ENCODE results near the gene POMT1.

Gene POMT1

DNA sequence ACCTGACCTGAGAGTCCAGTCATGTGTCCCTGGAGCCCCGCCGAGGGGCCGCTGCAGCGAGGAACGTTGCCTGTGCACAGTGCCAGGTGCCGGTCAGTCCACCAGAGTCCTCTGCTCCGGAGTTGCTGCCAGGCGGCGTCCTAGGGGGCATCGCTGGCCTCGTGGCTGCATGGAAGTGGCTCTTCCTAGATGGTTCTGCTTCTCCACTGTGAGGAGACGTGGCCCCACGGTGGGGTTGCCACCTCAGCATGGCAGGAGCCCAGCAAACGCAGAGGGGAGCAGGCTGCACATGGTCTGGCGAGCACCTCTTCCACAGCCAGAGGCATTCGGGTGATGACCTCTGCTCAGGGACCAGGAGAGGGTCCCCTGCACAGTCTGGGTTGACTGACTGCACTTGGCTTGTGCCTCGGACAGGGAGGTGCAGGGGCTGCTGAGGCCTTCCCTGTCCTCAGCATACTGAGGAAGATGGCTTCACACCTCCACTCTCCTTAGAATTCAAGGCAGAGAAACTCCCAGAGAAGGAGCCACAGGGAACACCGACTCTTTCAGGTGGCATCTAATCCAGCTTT, 25.9 kb upstream of the POMT1 start:
- DNase-seq, result no peak

DNA sequence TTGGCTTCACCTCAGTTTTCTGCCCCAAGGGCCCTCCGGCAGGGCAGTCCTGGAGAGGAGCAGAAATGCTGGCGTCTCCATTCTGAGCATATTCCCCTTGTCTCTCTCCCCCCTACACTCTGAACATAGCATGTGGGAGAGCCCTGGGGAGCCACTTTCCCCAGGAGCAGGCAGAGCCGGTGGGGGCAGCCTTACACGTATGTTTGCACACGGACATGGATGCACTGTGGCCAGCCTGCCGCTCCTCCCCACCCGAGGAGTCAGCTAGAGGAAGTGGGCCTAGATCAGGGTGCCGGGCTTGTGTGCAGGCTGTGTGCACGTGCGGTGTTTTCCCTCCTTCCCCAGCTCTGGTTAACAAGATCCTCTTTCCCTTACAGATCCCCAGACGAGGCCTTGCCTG, 25.4 kb upstream of the POMT1 start:
- no peak for DNase-seq

DNA sequence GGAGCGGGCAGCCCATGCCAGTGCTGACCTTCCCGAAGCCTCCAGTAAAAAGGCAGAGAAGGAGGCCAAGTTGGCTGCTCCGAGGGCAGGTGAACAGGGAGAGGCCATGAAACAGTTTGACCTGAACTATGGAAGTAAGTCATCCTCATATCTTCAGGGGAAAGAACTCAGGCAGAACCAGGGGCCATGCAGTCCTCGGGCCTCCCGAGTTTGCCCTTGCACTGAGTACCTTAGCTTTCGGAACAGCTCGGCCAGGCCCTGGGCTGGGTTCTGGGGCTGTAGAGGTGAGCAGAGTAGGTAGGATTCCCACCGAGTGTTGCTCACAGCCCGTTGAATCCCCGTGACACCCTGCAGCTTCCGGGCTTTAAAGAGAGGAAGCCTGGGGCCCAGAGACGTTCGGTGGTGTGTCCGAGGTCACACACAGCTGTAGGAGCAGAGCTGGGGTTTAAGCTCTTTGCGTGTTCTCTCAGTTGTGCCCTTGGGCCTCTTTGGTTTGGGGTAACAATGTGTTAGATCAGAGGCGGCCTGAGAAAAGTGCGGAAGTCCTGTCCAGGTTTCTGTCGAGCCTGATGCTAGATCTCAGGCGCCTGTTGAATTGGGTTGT, 24.8 kb upstream of the POMT1 start:
- DNase-seq, result no peak

DNA sequence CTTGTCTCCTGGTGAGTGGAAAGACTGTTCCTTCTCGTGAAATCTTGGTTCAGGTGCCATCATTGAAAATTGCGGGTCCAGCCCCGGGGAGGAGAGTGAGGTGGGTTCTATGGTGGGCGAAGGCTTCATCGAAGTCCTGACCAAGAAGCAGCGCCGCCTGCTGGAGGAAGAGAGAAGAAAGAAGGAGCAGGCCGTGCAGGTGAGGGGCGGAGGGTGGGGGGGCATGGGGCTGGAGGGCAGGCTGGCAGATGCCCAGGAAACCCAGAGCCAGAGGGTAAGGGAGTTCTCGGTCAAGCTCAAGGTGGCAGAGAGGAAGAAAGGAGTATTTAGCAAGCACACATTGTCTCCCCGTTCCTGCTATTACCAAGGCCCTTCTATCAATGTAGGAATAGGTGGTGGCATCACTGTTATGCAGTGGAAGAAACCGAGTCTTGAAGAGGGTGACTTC, 24.3 kb upstream of the POMT1 start:
- DNase-seq, result no peak

- no peak for DNase-seq
Observed at GRCh38 chr9:131478911-131479310, 23.8 kb upstream of the POMT1 start.

GRCh38 chr9:131480258-131480657, 22.5 kb upstream of the POMT1 start:
- DNase-seq, result no peak

- DNase-seq, result no peak
Observed at GRCh38 chr9:131481441-131482342, 21.0 kb upstream of the POMT1 start.

DNA sequence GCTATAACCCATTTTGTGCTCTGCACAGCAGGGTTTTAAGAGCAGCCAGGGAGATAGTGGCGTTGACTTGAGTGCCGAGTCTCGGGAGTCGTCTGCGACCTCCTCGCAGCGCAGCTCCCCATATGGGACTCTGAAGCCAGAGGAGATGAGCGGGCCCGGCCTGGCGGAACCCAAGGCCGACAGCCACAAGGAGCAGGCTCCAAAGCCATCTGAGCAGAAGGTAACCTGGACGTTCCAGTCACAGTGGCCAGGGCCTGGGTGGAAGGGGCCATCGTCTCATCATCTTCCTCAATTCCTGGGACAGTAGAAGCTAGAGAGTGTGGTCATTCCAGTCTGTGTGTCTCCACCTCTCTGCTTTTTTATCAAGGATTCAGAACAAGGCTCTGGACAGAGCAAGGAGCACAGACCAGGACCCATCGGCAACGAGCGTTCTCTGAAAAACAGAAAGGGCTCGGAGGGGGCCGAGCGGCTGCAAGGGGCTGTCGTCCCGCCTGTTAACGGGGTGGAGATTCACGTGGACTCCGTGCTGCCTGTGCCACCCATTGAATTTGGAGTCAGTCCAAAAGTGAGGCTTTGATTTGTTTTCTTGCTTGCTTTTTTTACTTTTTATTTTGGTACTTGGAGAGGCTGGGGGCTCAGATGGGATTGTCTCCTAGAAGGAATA, 20.2 kb upstream of the POMT1 start:
- DNase-seq, result no peak

- no peak for DNase-seq
Observed at GRCh38 chr9:131483319-131484050, 19.2 kb upstream of the POMT1 start.

GRCh38 chr9:131484051-131484445, 18.7 kb upstream of the POMT1 start:
- no peak for DNase-seq

GRCh38 chr9:131484560-131485185, 18.0 kb upstream of the POMT1 start:
- no peak for DNase-seq

GRCh38 chr9:131485206-131485605, 17.5 kb upstream of the POMT1 start:
- DNase-seq, result no peak

DNA sequence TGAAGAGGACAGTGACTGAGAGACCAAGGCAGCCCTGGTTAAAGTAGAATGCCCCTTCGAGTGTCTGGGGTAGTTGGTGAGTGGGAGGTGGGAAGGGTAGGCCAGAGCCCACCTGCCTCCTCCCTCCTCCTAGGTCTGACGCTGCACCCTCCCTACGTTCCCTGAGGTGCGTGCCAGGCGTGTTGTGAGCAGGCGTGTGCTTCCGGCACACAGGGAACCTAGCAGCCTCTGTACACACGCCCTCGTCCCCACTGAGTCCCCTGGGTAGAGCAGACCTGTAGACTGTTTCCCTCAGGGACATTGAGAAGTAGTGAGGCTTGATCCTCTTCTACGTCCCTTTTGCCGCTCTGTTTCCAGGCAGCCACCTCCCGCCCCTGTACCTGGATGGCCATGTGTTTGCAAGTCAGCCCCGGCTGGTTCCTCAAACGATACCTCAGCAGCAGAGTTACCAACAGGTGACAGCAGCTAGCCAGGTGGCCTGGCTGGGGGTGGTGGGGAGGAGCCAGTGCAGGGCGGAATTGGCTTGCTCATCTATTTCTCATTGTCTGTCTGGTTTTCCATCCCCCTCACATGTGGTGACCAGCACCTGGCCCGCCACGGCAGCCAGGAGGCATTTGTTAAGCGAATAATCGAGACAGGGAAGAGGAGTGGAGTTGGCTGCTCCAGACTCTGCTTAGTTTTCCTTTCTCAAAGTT, 16.8 kb upstream of the POMT1 start:
- no peak for DNase-seq

- no peak for DNase-seq
Observed at GRCh38 chr9:131487001-131487400, 15.7 kb upstream of the POMT1 start.

DNA sequence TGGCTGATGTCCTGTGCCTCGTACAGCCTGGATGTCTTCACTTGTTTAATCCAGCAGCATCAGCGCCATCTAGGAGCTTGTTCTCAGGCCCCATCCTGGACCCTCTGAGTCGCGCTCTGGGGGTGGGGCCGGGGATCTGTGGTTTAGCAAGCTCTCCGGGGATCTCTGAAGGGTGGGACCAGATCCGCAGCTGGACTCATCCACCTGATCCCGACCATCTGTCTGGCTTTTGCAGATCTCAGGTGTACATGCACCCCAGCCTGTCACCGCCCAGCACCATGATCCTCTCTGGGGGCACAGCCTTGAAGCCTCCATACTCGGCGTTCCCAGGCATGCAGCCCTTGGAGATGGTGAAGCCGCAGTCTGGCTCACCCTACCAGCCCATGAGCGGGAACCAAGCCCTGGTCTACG, 15.1 kb upstream of the POMT1 start:
- no peak for DNase-seq

DNA sequence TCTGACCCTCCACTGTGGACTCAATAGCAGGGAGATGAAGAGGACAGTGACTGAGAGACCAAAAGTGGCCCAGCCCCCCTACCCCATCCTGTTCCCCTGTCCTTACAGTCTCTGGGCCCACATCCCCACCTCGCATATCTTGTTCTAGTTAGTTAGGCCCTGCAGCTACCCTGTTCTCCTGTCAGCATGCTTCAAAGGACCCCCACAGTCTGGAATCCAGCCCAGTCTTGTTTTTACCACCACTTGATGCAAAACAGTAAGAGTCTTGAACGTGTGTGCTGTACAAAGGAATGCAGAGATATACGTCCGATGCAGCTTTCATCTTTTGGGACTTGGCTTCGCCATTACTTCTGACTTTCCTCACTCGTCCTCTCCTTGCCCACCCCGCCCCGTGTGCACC, 12.2 kb upstream of the POMT1 start:
- no peak for DNase-seq

GRCh38 chr9:131491001-131491710, 11.6 kb upstream of the POMT1 start:
- no peak for DNase-seq

GRCh38 chr9:131492070-131492469, 10.6 kb upstream of the POMT1 start:
- no peak for DNase-seq

- DNase-seq, result no peak
Observed at GRCh38 chr9:131494296-131494870, 8.3 kb upstream of the POMT1 start.

DNA sequence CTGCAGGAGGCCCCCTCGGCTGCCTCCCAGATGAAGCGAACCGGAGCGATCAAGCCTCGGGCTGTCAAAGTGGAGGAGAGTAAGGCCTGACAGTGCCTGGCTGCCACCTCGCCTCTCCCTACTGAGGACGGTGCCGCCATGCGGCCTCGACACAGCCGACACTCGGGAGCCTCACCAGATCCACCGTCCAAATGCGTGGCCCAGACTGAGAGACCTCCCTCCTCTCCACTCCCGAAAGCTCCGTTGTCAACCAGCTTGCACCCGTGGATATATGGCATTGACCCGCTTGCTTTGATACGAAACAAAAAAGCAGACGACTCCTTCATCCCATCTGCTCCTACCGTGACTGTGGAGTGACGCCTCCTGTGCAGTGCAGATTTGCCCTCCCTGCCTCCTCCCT, 6.9 kb upstream of the POMT1 start:
- no peak for DNase-seq
